Panc1 (cell line): ENCODE measurements around the gene SMIM35.

Experiments used
- CTCF ChIP-seq: fragments of 450-650 bp; IDR thresholded peaks from 2 replicates; pipeline ENCODE4 v1.5.1; 2017; ENCODE audit warnings: mild to moderate bottlenecking
- POLR2AphosphoS5 ChIP-seq: IDR thresholded peaks from 2 replicates; pipeline ENCODE4 v1.6.1; 2012; ENCODE audit warnings: mild to moderate bottlenecking, low read depth, low read length, moderate library complexity
- REST ChIP-seq, 2 experiments: IDR thresholded peaks; 2 replicates each; pipeline ENCODE4 v1.6.1; 2011 to 2012; ENCODE audit warnings: low read depth in 2 of 2, control low read depth in 1 of 2, low read length in 1 of 2, mild to moderate bottlenecking in 1 of 2, moderate library complexity in 1 of 2; ENCODE audit not compliant: insufficient read depth in 1 of 2

- no peak for TF ChIP-seq CTCF
- no peak for TF ChIP-seq POLR2AphosphoS5
- no peak for TF ChIP-seq REST (IDR thresholded peaks at IDR 0.05; ENCODE audit: insufficient read depth in 1 of 2, low read depth in 2 of 2, low read length in 1 of 2)
These were observed 80.6 kb downstream of the SMIM35 start for GRCh38 chr11:118006153-118006534.
